ENCODE results near the gene FITM2. TPM values are rescaled to one million over a fixed set of nuclear protein-coding genes. Genes with fewer than 3 reads are reported as not detected.

The FITM2 gene
- total RNA-seq, 1 experiment from 2014 or later = 13.0 TPM

- no peak for DNase-seq (ENCODE audit: extremely low read depth, low read depth)
Observed at GRCh38 chr20:44287272-44288097, 23.5 kb downstream of the FITM2 start.

DNA sequence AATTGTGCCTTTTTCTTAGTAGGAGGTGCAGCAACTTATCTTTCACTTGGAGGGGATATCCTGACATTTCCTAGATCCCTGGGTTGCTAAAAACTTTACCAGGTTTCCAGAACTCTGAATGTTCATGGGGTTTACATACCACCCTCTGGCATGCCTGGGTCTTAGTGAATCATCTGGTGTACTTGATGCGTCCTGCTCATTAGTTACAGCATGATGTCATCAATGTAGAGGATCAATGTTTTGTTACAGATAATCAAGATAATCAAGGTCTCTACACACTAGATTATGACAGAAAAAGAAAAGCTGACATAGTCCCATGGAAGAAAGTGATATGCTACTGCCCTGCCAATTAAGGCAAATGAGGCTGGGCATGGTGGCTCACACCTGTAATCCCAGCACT lies 27.0 kb downstream of the FITM2 start:
- no peak for DNase-seq (ENCODE audit: extremely low read depth, low read depth)

DNA sequence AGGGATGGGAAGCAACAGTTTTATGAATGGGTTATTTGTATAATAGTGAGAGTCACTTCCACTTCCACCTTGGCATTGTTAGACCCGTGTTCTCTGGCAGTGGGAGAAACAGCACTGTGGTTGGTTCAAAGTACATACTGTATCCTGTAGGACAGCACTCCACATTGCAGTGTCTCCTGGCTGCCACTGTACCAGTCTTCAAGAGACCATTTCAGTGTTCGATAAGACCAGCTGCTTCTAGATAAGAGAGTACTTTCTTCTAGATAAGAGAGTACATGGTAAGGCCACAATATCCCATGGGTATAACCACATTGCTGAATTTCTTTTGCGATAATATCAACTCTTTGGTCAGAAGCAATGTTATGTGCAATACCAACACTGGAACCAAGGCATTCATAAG lies 28.8 kb downstream of the FITM2 start:
- no peak for DNase-seq (ENCODE audit: extremely low read depth, low read depth)

DNA sequence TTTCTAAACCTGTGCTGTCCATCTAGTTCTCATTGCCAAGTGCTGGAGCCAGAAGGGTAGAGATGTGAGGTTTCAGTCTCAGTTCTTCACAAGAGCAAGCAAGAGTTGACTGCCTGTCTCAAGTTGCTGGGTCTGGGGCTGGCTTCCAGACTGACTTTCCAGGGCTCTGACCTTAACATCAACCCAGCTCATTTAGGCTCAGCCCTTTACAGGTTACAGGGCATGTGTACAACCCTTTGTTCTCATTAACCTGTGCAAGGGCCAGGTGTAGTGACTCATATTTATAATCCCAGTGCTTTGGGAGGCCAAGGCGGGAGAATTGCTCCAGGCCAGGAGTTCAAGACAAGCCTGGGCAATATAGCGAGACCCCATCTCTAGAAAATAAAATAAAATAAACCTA lies 30.6 kb downstream of the FITM2 start:
- DNase-seq (ENCODE audit: extremely low read depth, low read depth) = no peak

- peak; percentile 19 for DNase-seq (ENCODE audit: extremely low read depth, low read depth)
Observed at GRCh38 chr20:44279228-44279627, 31.8 kb downstream of the FITM2 start.

DNA sequence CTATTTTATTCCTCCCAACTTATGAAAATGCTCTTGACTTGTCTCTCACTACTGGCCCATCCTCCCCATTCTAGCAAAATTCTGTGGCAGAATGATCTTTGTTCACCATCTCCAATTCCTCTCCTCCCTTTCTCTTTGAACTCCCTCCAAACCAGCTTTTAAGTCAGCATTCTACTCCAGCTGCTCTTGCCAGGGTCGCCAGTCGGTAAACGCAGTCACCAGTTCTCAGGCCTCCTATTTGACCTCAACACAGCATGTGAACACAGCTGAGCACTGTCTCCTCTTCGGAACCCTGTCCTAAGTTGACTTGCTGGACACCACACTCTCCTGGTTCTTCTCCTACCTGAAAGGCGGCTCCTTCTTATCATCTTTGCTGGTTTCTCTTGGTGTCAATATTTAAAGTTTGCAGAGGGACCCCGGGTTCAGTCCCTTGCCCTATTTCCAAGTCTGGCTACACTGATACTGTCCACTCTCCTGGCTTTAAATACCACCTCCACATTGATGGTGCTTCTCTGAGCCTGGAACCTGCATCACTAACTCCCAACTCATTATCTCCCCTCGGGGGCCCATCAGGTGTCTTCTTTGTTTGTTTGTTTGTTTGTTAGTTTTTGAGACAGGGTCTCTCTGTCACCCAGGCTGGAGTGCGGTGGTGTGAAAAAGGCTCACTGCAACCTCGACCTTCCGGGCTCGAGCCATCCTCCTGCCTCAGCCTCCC lies 36.5 kb downstream of the FITM2 start:
- no peak for DNase-seq (ENCODE audit: extremely low read depth, low read depth)

DNA sequence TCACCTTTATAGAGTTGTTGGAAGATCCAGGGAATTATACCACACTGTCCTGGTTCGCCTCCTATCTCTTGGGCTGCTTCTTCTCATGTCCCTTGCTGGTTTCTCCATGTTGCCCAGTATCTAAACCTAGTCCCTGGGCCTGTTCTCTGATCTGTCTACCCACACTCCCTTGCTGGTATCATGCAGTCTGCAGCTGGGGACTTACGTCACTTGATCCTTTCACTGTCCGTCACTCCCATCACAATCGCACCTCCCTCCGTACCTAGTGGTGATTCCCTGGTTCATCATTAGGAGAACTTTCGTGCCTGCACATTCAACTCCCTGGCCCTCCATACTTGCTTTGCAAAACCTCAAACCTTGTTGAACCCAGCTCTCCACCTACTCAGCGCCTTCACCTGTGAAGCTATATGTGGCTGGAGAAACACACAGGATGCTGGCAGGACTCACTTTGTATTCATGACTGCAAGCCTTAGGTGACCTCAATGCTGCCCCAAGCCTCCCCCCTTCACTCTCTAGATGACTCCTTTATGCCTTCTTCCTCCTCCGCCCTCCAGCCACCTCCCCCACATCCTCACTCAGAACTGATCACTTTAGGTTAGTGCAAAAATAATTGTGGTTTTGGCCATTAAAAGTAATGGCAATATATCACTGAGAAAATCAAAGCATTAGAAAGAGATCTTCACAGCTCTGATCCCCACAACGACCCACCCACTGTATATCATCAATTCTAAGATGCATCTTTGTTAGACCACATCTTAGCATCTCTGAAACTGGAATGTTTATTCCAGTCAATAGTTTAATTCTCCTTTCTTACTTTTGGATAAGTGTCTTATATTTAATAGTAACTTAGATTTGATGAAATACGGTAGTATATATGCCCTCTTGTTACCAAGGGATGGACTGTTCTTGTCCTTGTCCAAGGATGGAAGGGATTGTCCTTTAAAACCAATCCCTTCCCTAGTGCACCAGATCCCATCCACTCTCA lies 37.5 kb downstream of the FITM2 start:
- DNase-seq (ENCODE audit: extremely low read depth, low read depth) = no peak

DNA sequence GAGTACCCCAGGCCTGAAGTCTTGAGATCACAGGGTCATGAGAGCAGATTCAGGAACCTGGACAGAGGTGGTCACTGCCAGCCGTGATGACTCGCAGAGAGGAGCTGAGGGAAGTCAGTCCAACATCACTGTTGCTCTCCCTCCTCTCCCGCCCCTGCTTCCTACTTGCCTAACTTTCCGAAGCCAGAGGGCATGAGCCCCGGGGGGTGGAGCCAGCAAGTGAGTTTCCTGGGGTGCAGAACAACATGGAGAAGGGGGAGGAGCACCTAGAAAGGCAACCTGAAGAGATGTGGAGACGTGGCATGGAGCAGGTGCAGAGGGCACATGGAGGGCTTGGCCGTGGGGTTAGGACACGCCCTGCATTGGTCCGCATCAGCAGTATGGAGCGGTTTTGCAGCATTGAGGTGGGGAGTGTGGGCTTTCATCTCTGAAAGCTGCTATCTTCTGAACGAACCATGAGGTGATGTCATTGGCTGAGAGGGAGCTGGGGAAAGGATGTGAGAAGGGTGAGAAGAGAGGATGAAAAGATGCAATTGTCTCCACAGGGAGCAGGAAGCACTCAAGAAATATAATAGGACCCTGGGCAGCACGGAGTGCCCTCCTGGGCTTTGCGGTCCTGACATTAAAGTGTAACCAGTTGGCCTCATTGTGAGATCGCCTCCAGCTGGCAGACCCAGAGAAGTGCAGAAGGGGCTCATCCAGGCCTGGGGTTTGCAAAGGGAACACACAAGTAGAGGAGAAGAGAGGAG lies 38.9 kb downstream of the FITM2 start:
- no peak for DNase-seq (ENCODE audit: extremely low read depth, low read depth)

GRCh38 chr20:44268802-44269201 lies 42.2 kb downstream of the FITM2 start:
- no peak for DNase-seq (ENCODE audit: extremely low read depth, low read depth)

DNA sequence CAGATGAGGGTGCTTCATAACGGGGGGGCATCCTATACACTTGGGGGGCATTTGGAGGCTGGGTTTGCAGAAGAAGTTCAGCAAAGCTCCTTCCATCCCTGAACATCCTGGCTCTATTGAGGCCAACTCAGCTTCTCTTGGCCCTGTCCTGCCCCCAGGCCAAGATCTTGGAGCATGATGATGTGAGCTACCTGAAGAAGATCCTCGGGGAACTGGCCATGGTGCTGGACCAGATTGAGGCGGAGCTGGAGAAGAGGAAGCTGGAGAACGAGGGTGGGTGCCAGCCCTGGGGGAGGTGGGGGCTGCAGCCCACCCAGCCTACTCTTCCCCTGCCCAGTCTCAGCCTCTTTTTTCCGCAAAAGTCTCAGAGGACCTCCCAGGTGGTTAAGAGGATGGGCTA lies 46.7 kb downstream of the FITM2 start:
- no peak for DNase-seq (ENCODE audit: extremely low read depth, low read depth)

DNA sequence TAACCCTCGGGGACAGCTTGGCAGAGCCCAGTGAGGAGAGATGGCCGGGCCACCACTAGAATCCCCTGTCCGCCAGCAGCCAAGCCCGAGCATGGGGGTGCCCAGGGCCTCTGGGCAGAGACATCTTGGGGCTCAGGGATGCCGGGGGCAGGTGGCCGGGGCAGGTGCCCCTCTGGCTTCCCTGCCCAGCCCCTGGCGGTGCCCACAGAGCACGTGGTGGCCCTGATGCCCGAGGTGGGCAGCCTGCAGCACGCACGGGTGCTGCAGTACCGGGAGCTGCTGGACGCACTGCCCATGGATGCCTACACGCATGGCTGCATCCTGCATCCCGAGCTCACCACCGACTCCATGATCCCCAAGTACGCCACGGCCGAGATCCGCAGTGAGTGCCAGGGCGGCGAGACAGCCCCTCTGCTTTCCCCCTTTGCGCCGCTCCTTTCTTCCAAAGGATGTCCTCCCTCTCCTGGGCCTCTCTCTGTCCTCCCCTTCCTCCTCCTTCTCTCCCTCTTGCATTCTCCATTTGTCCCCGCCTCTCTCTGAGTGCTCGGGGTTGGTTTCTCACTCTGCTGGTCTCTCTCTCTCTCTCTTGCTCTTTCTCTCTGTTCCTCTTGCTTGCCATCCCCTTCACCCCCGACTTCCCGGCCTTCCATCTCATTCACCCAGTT lies 52.6 kb downstream of the FITM2 start:
- no peak for DNase-seq (ENCODE audit: extremely low read depth, low read depth)

DNA sequence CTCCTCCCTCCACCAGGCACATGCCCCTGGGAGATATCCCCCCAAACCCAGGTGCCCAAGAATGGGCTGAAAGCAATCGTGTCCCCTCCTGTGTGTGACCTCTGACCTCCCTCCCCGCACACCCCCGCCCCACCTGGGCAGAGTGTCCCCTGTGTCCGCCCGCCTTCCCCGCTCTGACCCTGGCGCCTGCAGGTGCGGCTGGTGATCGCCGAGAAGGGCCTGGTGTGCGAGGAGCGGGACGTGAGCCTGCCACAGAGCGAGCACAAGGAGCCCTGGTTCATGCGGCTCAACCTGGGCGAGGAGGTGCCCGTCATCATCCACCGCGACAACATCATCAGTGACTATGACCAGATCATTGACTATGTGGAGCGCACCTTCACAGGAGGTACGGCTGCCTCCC lies 54.0 kb downstream of the FITM2 start:
- DNase-seq (ENCODE audit: extremely low read depth, low read depth) = no peak

GRCh38 chr20:44255942-44256341 lies 55.1 kb downstream of the FITM2 start:
- DNase-seq (ENCODE audit: extremely low read depth, low read depth) = no peak

DNA sequence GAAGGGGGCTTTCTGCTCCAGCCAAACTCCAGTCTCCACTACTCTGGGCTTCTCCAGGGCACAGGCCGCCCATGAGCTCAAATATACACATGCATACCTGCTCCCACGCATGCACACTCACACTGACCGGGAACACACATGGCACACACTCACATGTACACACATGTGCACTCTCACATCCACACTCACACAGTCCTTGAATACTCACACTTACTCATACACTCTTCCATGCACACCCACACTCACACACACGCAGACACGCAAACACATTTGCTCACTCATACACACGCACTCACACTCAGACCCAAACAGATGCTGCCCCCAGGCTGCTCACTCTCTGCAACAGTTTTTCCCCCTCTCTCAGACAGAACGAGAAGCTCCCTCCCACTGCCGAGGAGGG lies 56.9 kb downstream of the FITM2 start:
- DNase-seq (ENCODE audit: extremely low read depth, low read depth) = no peak

- DNase-seq (ENCODE audit: extremely low read depth, low read depth) = no peak
Observed at GRCh38 chr20:44253528-44253927, 57.5 kb downstream of the FITM2 start.

Small RNAs within 50 kb of the gene (small RNA-seq; reads per million reads assigned to genes)
- gene RF00019 = 0 reads per million in 2 experiments

Other genes with a start within 250 kb of the FITM2 start
- 1.4 and 1.7 TPM in 2 replicates for gene JPH2, start 124.0 kb downstream of the FITM2 start, total RNA-seq (2014; rRNA removed; shearing (Covaris generic))
- gene OSER1, start 100.4 kb downstream of the FITM2 start, total RNA-seq (2014; rRNA removed; shearing (Covaris generic)) = 32.0 and 38.0 TPM in 2 replicates
- gene GDAP1L1, start 63.9 kb downstream of the FITM2 start, total RNA-seq (2014; rRNA removed; shearing (Covaris generic)) = not detected in 2 replicates
- gene R3HDML, start 25.8 kb upstream of the FITM2 start, total RNA-seq (2014; rRNA removed; shearing (Covaris generic)) = not detected in 2 replicates
- gene HNF4A, start 44.5 kb upstream of the FITM2 start, total RNA-seq (2014; rRNA removed; shearing (Covaris generic)) = 0.12 TPM in 1 of 2 replicates, not detected in the other
- 8.2 and 11.3 TPM in 2 replicates for gene TTPAL, start 164.7 kb upstream of the FITM2 start, total RNA-seq (2014; rRNA removed; shearing (Covaris generic))
- gene SERINC3, start 210.9 kb upstream of the FITM2 start, total RNA-seq (2014; rRNA removed; shearing (Covaris generic)) = 129 and 130 TPM in 2 replicates